Measurements from ENCODE around the gene XPA.
"Not testable (repeated sequence)": the region's sequence is repeated elsewhere in the genome, so short reads cannot be mapped to it uniquely, and the experiment has no call there.

The XPA gene

DNA sequence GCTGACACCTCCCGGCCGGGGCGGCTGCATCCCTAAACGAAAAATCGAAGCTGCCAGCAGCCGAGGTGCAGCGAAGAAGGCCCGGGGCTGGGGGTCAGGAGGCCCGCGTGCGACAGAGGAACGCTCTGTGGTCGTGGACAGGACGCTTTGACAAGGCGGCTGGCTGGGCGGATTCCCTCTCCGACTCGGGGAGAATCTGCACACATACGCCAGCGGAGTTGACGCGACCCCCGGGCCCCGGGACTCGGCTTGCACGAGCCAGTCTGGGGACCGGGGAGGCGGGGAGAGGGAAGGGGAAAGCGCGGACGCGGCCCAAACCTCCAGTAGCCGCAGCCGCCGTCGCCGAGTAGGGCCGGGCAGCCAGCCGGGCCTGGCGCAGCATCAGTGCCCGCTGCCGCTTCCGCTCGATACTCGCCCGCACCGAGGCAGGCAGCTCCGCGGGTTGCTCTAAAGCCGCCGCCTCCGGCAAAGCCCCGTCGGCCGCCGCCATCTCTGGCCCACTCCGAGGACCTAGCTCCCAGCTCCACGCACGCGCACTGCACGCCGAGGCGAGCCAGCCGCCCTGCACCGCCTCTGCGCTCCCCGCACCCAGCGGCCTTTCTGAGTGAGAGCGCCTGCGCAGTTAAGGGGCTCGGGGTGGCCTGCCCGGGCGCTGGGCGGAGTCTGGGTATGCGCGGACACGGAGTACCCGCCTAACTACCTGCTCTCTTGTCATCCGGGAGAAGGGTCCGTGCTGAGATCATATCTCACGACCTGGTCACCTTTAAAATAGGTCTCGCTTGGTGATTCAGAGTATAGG is at the start of gene XPA:
Gene XPA (minus strand): TSS at position 538 of the 799 bp plus-strand sequence. CDS start 48 bp downstream, at position 490.
- Histone ChIP-seq H3K79me2 (ENCODE audit: insufficient read depth, low read length) (peaks cover 37% of the 10 kb centered on the region), H2AFZ (ENCODE audit: low read depth, low read length, severe bottlenecking) (peak within 1 kb of the TSS; percentile 94), H3K9me3 (ENCODE audit: insufficient read depth, low read length) (no peaks in the 10 kb centered on the region), H3K9me2 (replicated peaks; ENCODE audit: insufficient read depth, low read length) (no peaks in the 10 kb centered on the region), H3F3A (ENCODE audit: insufficient read depth) (no peaks in the 10 kb centered on the region), H3K4me3 (ENCODE audit: insufficient read depth, low read length, poor library complexity, severe bottlenecking) (peak within 1 kb of the TSS; percentile 79), H3K27ac (ENCODE audit: low read depth, low read length) (peak within 1 kb of the TSS; percentile 65), H3K27me3 (ENCODE audit: low read length) (no peaks in the 10 kb centered on the region), H3K9ac (ENCODE audit: low read length) (peak within 1 kb of the TSS; percentile 80), H3K4me2 (ENCODE audit: low read depth, low read length, poor library complexity, severe bottlenecking) (peak within 1 kb of the TSS; percentile 73), H4K20me1 (ENCODE audit: low read depth, low read length) (no peaks in the 10 kb centered on the region), H3K36me3 (ENCODE audit: low read length) (no peaks in the 10 kb centered on the region)
- TF ChIP-seq, protein P1, sequence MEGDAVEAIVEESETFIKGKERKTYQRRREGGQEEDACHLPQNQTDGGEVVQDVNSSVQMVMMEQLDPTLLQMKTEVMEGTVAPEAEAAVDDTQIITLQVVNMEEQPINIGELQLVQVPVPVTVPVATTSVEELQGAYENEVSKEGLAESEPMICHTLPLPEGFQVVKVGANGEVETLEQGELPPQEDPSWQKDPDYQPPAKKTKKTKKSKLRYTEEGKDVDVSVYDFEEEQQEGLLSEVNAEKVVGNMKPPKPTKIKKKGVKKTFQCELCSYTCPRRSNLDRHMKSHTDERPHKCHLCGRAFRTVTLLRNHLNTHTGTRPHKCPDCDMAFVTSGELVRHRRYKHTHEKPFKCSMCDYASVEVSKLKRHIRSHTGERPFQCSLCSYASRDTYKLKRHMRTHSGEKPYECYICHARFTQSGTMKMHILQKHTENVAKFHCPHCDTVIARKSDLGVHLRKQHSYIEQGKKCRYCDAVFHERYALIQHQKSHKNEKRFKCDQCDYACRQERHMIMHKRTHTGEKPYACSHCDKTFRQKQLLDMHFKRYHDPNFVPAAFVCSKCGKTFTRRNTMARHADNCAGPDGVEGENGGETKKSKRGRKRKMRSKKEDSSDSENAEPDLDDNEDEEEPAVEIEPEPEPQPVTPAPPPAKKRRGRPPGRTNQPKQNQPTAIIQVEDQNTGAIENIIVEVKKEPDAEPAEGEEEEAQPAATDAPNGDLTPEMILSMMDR (IDR thresholded peaks at IDR 0.05; ENCODE audit: insufficient read depth, low read length, poor library complexity, severe bottlenecking) = no peak
- no peak for TF ChIP-seq EZH2phosphoT487 (conservative IDR thresholded peaks at IDR 0.05; ENCODE audit: low read length)

DNA sequence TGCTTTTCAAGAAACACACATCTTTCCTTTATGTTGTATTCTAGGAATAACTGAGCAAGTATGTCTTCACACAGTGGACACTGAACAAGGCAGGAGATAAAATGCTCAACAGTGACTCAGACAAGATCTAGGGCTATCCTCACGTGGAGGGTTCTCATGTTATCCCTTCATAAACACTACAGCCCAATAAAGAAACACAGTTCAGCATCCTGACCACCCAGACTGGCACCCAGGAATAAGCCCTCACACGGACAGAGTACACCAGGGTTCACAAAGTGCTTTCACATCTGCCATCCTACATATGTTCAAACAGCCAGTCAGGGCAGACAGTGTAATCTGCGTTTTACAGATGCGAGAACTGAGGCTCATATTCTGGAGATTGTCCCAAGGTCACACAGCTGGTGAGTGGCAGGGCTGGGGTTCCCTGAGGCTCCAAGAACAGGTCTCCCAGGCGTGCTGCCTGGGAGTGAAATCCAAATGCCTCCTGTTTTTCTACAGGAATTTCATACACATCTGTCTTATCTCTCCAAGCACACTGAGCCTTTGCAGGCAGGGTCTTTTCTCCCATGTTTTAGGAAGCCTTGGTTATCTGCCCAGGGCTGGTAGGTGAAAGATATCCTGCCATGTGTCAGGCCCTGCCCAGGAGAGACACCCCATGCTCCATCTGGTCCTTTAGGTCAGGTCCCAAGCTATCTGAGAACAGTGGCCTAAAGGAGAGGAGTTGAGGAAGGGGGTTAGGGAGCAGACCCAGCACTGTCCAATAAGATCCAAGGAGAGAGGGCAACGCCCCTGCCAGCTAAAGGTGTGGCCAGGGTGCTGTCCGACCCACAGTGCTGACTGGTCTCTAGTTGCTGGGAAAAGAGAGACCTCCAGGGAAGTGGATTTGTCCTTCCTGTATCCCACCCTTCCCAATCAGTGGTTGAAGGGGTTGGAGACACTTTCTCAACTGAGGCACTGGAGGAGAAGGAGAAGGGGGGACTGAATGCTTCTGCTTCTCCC is 47.9 kb upstream of the XPA start:
- Histone ChIP-seq H2AFZ (ENCODE audit: low read depth, low read length, severe bottlenecking) (no peak overlapping the region), H3K9me3 (ENCODE audit: insufficient read depth, low read length) (no peaks in the 10 kb centered on the region), H3K4me3 (ENCODE audit: insufficient read depth, low read length, poor library complexity, severe bottlenecking) (no peak overlapping the region), H4K20me1 (ENCODE audit: low read depth, low read length) (no peaks in the 10 kb centered on the region), H3K9ac (ENCODE audit: low read length) (no peak overlapping the region), H3K4me2 (ENCODE audit: low read depth, low read length, poor library complexity, severe bottlenecking) (no peak overlapping the region), H3K79me2 (ENCODE audit: insufficient read depth, low read length) (no peaks in the 10 kb centered on the region), H3K27me3 (ENCODE audit: low read length) (no peaks in the 10 kb centered on the region), H3K9me2 (replicated peaks; ENCODE audit: insufficient read depth, low read length) (no peaks in the 10 kb centered on the region), H3K36me3 (ENCODE audit: low read length) (no peaks in the 10 kb centered on the region), H3F3A (ENCODE audit: insufficient read depth) (no peaks in the 10 kb centered on the region), H3K27ac (ENCODE audit: low read depth, low read length) (no peak overlapping the region)
- TF ChIP-seq, protein P1 (IDR thresholded peaks at IDR 0.05; ENCODE audit: insufficient read depth, low read length, poor library complexity, severe bottlenecking) = no peak
- TF ChIP-seq EZH2phosphoT487 (conservative IDR thresholded peaks at IDR 0.05; ENCODE audit: low read length) = no peak

GRCh38 chr9:97744025-97744424 is 46.9 kb upstream of the XPA start:
- not testable (repeated sequence) for H3K36me3 ChIP-seq (ENCODE audit: low read length); H3K27ac ChIP-seq (ENCODE audit: low read depth, low read length); H3F3A ChIP-seq (ENCODE audit: insufficient read depth); H3K27me3 ChIP-seq (ENCODE audit: low read length); H2AFZ ChIP-seq (ENCODE audit: low read depth, low read length, severe bottlenecking); H4K20me1 ChIP-seq (ENCODE audit: low read depth, low read length); H3K4me3 ChIP-seq (ENCODE audit: insufficient read depth, low read length, poor library complexity, severe bottlenecking); H3K9me3 ChIP-seq (ENCODE audit: insufficient read depth, low read length); H3K9ac ChIP-seq (ENCODE audit: low read length); H3K79me2 ChIP-seq (ENCODE audit: insufficient read depth, low read length); H3K9me2 ChIP-seq (replicated peaks; ENCODE audit: insufficient read depth, low read length); H3K4me2 ChIP-seq (ENCODE audit: low read depth, low read length, poor library complexity, severe bottlenecking)
